Iris pigment epithelial cell (primary cell): ENCODE results near the gene NCAM2.

Experiments used
- DNase-seq: peaks from one replicate; pipeline ENCODE4 v3.0.0-alpha.2; 2011; ENCODE audit warnings: low read depth

NCAM2 gene

GRCh38 chr21:21216047-21216446 is 217.8 kb downstream of the NCAM2 start:
- no peak for DNase-seq

GRCh38 chr21:21226472-21226871 is 228.3 kb downstream of the NCAM2 start:
- peak; percentile 11 for DNase-seq

- peak; percentile 7 for DNase-seq
Measured at GRCh38 chr21:21230672-21231071, 232.5 kb downstream of the NCAM2 start.

- peak; percentile 9 for DNase-seq
Measured at GRCh38 chr21:21231913-21232312, 233.7 kb downstream of the NCAM2 start.

GRCh38 chr21:21232320-21232719 is 234.1 kb downstream of the NCAM2 start:
- peak; percentile 54 for DNase-seq

- no peak for DNase-seq
Measured at GRCh38 chr21:21233051-21233450, 234.8 kb downstream of the NCAM2 start.

GRCh38 chr21:21236996-21237395 is 238.8 kb downstream of the NCAM2 start:
- DNase-seq: no peak

- peak; percentile 13 for DNase-seq
Measured at GRCh38 chr21:21238629-21239400, 240.6 kb downstream of the NCAM2 start.

- DNase-seq: no peak
Measured at GRCh38 chr21:21241391-21241790, 243.2 kb downstream of the NCAM2 start.

- no peak for DNase-seq
Measured at GRCh38 chr21:21246007-21246406, 247.8 kb downstream of the NCAM2 start.

GRCh38 chr21:21247424-21247823 is 249.2 kb downstream of the NCAM2 start:
- DNase-seq: peak; percentile 26

GRCh38 chr21:21262048-21262447 is 263.8 kb downstream of the NCAM2 start:
- no peak for DNase-seq

- peak; percentile 10 for DNase-seq
Measured at GRCh38 chr21:21268061-21268471, 269.9 kb downstream of the NCAM2 start.

- DNase-seq: no peak
Measured at GRCh38 chr21:21268885-21269284, 270.7 kb downstream of the NCAM2 start.

- no peak for DNase-seq
Measured at GRCh38 chr21:21279193-21279901, 281.1 kb downstream of the NCAM2 start.

GRCh38 chr21:21283810-21284209 is 285.6 kb downstream of the NCAM2 start:
- DNase-seq: no peak

- DNase-seq: no peak
Measured at GRCh38 chr21:21286170-21286798, 288.1 kb downstream of the NCAM2 start.

GRCh38 chr21:21290751-21291150 is 292.5 kb downstream of the NCAM2 start:
- no peak for DNase-seq

GRCh38 chr21:21291883-21292569 is 293.8 kb downstream of the NCAM2 start:
- DNase-seq: no peak

- DNase-seq: no peak
Measured at GRCh38 chr21:21295303-21295702, 297.1 kb downstream of the NCAM2 start.

- no peak for DNase-seq
Measured at GRCh38 chr21:21297211-21297610, 299.0 kb downstream of the NCAM2 start.

- DNase-seq: no peak
Measured at GRCh38 chr21:21301013-21301412, 302.8 kb downstream of the NCAM2 start.
